Thyroid gland (tissue), 4 donors: ENCODE results near the gene UST.

ENCODE experiments used
- POLR2A ChIP-seq, 2 donors: fragments of 450-650 bp; IDR thresholded peaks; one replicate each; pipeline ENCODE4 v1.6.1; 2017; ENCODE audit warnings: antibody characterized with exemption in 2 of 2, mild to moderate bottlenecking in 2 of 2, moderate library complexity in 1 of 2
- TF ChIP-seq, protein P1 (sequence below), 6 experiments: fragments of 200-600 bp in 3 of 6; fragments of 450-650 bp in 3 of 6; sonication (generic) in 3 of 6; IDR thresholded peaks; one replicate each; pipeline ENCODE4 v1.5.1; 2016 to 2019; ENCODE audit warnings: antibody characterized with exemption in 6 of 6, mild to moderate bottlenecking in 2 of 6, inconsistent platforms in 1 of 6, moderate library complexity in 1 of 6

DNA sequence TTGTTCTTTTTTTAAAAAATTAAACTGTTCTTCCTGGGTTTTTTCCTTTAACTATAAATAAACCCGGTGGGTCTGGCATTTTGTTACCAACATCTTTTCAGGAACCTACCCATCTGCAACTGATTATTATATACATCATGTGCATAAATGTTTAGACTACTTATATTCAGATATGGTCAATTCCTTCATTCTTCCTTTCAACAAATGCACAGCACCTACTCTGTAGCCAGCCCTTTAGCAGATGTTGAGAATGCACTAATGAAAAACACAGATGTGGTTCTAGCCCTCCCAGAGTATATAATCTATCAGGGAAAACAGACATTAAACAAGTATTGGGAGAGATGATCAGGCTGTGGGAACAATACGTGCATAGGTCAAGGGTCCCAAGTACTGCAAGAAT, 237.1 kb downstream of the UST start:
- TF ChIP-seq, protein P1, sequence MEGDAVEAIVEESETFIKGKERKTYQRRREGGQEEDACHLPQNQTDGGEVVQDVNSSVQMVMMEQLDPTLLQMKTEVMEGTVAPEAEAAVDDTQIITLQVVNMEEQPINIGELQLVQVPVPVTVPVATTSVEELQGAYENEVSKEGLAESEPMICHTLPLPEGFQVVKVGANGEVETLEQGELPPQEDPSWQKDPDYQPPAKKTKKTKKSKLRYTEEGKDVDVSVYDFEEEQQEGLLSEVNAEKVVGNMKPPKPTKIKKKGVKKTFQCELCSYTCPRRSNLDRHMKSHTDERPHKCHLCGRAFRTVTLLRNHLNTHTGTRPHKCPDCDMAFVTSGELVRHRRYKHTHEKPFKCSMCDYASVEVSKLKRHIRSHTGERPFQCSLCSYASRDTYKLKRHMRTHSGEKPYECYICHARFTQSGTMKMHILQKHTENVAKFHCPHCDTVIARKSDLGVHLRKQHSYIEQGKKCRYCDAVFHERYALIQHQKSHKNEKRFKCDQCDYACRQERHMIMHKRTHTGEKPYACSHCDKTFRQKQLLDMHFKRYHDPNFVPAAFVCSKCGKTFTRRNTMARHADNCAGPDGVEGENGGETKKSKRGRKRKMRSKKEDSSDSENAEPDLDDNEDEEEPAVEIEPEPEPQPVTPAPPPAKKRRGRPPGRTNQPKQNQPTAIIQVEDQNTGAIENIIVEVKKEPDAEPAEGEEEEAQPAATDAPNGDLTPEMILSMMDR (IDR thresholded peaks at IDR 0.05): no peak
- TF ChIP-seq POLR2A (IDR thresholded peaks at IDR 0.05): no peak
